GM12878 (cell line): ENCODE data around the gene ERG.

Source experiments
- EZH2 ChIP-seq: IDR thresholded peaks from 2 replicates; pipeline ENCODE4 v1.6.1; 2012; ENCODE audit warnings: low read depth, mild to moderate bottlenecking, control low read depth, inconsistent platforms, low read length, borderline replicate concordance; ENCODE audit not compliant: control insufficient read depth
- KLF5 ChIP-seq: fragments of 450-650 bp; IDR thresholded peaks from 2 replicates; pipeline ENCODE4 v1.6.1; 2014; ENCODE audit warnings: mild to moderate bottlenecking; ENCODE audit not compliant: partially characterized antibody
- MEF2A ChIP-seq: IDR thresholded peaks from 2 replicates; pipeline ENCODE4 v1.6.1; 2011; ENCODE audit warnings: low read depth, mild to moderate bottlenecking, low read length, moderate library complexity; ENCODE audit not compliant: insufficient read depth
- POLR2A ChIP-seq: IDR thresholded peaks from 2 replicates; pipeline ENCODE4 v1.6.1; 2011; ENCODE audit warnings: low read depth, mild to moderate bottlenecking, low read length
- SIN3A ChIP-seq: IDR thresholded peaks from 2 replicates; pipeline ENCODE4 v1.6.1; 2012; ENCODE audit warnings: low read depth, low read length, improper control_type of control experiment
- SPI1 ChIP-seq: IDR thresholded peaks from 2 replicates; pipeline ENCODE4 v1.6.1; 2011; ENCODE audit warnings: low read depth, mild to moderate bottlenecking, low read length, moderate library complexity, borderline replicate concordance; ENCODE audit not compliant: insufficient read depth
- STAT1 ChIP-seq: fragments of 450-650 bp; conservative IDR thresholded peaks from 2 replicates; pipeline ENCODE4 v1.6.1; 2014; ENCODE audit warnings: antibody characterized with exemption, mild to moderate bottlenecking
- TF ChIP-seq, protein P1 (sequence below), 3 experiments: IDR thresholded peaks in 2 of 3; conservative IDR thresholded peaks in 1 of 3; 2 replicates each; pipeline ENCODE4 v1.5.1; 2011; ENCODE audit warnings: low read depth in 3 of 3, low read length in 3 of 3, mild to moderate bottlenecking in 3 of 3, control low read depth in 2 of 3, moderate library complexity in 2 of 3, inconsistent platforms in 1 of 3, mixed read lengths in 1 of 3; ENCODE audit not compliant: control insufficient read depth in 2 of 3, insufficient read depth in 1 of 3; ENCODE audit errors: extremely low read depth in 1 of 3
- TF ChIP-seq, protein P2 (sequence below): fragments of 450-650 bp; IDR thresholded peaks from 2 replicates; pipeline ENCODE4 v1.6.1; 2016; ENCODE audit warnings: mild to moderate bottlenecking
- TF ChIP-seq, protein P3 (sequence below): IDR thresholded peaks from 2 replicates; pipeline ENCODE4 v1.6.1; 2012; ENCODE audit warnings: mild to moderate bottlenecking, low read depth, low read length
- TF ChIP-seq, protein P4 (sequence below): IDR thresholded peaks from 2 replicates; pipeline ENCODE4 v1.6.1; 2011; ENCODE audit warnings: low read depth, mild to moderate bottlenecking, low read length, moderate library complexity, borderline replicate concordance; ENCODE audit errors: extremely low read depth

DNA sequence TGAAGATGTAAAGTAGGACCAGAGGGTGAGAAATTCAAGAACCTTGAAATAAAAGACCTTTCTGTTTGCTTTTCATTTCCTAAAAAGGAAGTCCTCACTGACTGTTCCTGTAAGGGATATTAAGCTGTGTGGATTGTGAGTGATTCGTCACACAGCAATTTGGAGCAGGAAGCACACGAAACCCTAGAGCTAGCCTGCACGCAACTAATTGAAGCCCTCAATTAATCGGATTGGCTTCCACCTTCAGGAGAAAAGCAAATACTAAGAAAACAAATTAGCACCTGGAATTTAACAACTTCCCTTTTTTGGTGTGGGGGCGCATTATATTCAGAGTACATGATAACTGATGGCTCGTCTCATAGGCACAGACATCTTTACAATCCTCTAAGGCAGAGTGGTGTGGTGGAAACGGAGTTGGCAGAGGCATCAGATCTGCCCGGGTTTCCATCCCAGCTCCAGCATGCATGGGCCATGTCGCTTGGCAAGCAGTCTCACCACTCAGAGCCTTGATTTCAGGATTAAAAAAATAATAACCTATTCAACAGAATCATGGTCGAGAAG lies 146.2 kb downstream of the ERG start:
- no peak for TF ChIP-seq SIN3A
- TF ChIP-seq, protein P1, sequence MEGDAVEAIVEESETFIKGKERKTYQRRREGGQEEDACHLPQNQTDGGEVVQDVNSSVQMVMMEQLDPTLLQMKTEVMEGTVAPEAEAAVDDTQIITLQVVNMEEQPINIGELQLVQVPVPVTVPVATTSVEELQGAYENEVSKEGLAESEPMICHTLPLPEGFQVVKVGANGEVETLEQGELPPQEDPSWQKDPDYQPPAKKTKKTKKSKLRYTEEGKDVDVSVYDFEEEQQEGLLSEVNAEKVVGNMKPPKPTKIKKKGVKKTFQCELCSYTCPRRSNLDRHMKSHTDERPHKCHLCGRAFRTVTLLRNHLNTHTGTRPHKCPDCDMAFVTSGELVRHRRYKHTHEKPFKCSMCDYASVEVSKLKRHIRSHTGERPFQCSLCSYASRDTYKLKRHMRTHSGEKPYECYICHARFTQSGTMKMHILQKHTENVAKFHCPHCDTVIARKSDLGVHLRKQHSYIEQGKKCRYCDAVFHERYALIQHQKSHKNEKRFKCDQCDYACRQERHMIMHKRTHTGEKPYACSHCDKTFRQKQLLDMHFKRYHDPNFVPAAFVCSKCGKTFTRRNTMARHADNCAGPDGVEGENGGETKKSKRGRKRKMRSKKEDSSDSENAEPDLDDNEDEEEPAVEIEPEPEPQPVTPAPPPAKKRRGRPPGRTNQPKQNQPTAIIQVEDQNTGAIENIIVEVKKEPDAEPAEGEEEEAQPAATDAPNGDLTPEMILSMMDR (IDR thresholded peaks at IDR 0.05 in 2 of 3, conservative IDR thresholded peaks at IDR 0.05 in 1 of 3; ENCODE audit: control insufficient read depth in 2 of 3, extremely low read depth in 1 of 3, insufficient read depth in 1 of 3, low read depth in 3 of 3, low read length in 3 of 3): no peak
- no peak for TF ChIP-seq MEF2A
- TF ChIP-seq STAT1: no peak
- no peak for TF ChIP-seq SPI1
- TF ChIP-seq, protein P2, sequence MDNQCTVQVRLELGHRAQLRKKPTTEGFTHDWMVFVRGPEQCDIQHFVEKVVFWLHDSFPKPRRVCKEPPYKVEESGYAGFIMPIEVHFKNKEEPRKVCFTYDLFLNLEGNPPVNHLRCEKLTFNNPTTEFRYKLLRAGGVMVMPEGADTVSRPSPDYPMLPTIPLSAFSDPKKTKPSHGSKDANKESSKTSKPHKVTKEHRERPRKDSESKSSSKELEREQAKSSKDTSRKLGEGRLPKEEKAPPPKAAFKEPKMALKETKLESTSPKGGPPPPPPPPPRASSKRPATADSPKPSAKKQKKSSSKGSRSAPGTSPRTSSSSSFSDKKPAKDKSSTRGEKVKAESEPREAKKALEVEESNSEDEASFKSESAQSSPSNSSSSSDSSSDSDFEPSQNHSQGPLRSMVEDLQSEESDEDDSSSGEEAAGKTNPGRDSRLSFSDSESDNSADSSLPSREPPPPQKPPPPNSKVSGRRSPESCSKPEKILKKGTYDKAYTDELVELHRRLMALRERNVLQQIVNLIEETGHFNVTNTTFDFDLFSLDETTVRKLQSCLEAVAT: no peak
- TF ChIP-seq EZH2: no peak
- TF ChIP-seq, protein P3, sequence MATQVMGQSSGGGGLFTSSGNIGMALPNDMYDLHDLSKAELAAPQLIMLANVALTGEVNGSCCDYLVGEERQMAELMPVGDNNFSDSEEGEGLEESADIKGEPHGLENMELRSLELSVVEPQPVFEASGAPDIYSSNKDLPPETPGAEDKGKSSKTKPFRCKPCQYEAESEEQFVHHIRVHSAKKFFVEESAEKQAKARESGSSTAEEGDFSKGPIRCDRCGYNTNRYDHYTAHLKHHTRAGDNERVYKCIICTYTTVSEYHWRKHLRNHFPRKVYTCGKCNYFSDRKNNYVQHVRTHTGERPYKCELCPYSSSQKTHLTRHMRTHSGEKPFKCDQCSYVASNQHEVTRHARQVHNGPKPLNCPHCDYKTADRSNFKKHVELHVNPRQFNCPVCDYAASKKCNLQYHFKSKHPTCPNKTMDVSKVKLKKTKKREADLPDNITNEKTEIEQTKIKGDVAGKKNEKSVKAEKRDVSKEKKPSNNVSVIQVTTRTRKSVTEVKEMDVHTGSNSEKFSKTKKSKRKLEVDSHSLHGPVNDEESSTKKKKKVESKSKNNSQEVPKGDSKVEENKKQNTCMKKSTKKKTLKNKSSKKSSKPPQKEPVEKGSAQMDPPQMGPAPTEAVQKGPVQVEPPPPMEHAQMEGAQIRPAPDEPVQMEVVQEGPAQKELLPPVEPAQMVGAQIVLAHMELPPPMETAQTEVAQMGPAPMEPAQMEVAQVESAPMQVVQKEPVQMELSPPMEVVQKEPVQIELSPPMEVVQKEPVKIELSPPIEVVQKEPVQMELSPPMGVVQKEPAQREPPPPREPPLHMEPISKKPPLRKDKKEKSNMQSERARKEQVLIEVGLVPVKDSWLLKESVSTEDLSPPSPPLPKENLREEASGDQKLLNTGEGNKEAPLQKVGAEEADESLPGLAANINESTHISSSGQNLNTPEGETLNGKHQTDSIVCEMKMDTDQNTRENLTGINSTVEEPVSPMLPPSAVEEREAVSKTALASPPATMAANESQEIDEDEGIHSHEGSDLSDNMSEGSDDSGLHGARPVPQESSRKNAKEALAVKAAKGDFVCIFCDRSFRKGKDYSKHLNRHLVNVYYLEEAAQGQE: no peak
- TF ChIP-seq POLR2A: no peak
- no peak for TF ChIP-seq KLF5
- TF ChIP-seq, protein P4, sequence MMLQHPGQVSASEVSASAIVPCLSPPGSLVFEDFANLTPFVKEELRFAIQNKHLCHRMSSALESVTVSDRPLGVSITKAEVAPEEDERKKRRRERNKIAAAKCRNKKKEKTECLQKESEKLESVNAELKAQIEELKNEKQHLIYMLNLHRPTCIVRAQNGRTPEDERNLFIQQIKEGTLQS: no peak
